ENCODE results near the gene PHF21A.
"Not testable (repeated sequence)": the region's sequence is repeated elsewhere in the genome, so short reads cannot be mapped to it uniquely, and the experiment has no call there.

PHF21A gene

DNA sequence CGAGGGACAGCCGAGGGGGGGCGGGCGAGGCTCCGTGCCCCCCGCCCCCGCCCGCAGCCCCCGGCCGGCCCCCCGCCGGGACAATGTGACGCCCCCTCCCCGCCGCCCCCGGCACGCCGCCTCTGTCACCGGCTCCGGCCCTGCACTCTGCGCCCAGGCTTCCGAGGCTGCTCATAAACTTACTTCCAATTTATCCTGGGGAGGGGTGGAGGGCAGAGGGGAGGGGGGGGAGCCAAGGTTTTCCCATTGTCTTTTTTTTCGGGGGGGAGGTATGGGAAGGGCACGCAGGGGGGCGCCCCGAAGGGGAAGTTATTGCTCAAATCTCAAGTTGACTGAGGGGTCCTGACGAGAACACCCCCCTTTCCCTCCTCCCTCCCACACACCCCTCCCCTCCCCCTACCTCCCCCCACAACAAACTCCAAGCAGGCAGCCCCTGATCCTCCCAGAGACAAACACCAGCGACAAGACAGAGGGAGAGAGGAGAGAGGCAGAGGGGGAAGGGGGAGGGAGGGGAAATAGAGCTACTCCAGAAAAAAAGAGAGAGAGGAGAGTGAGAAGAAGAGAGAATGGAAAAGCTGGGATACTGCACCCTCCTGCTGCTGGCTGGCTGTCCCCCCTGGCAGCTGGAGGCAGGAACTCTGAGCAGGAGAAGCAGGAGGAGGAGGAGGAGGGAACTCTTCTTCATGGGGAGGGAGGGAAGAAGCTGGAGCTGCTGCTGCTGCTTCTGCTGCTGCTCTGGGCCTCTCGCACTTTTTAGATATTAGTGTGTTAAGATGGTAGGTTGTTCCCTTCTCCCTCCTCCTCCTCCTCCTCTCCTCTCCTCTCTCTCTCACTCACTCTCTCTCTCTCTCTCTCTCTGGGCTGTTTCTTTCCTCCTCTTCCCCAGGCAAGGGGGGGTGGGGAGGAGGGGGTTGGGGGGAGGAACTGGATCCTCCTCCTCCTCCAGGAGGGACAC, 631 bp downstream of the PHF21A start:
- peak in 1 of 2 experiments; percentile 74 for DNase-seq

DNA sequence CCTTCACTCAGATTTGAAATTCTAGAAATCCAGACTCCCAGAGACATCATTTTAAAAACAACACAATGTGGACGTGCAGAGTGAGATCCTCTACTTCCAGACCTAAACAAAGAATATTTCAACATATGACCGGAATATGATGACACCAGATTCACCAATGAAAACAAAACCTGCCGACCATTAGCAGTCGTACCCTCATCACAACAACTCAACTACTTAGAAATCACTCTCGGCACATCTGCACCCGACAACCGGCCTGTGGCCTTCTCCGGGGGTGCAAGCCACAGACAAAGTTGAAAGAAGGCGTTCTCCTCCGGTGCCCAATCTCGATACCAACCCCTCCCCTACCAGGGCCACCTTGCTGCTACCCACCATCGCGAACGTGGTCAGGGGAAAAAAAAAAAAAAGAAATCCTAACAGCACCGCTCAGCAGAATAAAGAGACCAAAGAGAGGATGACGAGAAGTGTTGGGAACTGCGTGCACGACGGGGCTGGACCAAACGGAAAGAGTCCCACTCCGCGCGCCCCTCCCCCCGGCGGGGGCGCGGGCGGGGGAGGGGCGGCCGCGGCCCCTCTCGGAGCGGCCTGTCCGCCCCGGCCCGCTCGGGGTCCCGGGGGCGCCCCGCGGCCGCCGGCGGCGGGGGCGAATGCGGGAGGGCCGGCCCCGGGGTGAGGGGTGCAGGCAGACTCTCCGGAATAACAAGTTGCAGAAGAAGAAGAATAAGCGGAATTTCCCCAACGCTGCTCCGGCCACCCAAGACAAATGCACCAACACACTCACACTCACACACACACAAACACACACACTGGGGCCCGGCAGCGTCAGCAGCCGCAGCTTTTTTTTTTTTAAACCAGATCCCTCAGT, 1.7 kb downstream of the PHF21A start:
- DNase-seq: peak; percentile 75 to 81

- DNase-seq: peak; percentile 26 to 29
Measured at GRCh38 chr11:46118702-46119351, 2.4 kb downstream of the PHF21A start.

- peak; percentile 9 to 17 for DNase-seq
Measured at GRCh38 chr11:46117842-46118241, 3.4 kb downstream of the PHF21A start.

DNA sequence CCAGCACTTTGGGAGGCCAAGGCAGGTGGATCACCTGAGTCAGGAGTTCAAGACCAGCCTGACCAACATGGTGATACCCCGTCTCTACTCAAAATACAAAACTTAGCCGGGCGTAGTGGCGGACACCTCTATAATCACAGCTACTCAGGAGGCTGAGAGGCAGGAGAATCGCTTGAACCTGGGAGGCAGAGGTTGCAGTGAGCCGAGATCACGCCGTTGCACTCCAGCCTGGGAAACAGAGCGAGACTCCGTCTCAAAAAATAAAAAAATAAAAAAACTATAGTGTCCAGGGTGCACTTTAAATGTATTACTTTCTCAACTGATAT, 4.6 kb downstream of the PHF21A start:
- not testable (repeated sequence) for DNase-seq

GRCh38 chr11:46116007-46116711, 5.1 kb downstream of the PHF21A start:
- DNase-seq: no peak

DNA sequence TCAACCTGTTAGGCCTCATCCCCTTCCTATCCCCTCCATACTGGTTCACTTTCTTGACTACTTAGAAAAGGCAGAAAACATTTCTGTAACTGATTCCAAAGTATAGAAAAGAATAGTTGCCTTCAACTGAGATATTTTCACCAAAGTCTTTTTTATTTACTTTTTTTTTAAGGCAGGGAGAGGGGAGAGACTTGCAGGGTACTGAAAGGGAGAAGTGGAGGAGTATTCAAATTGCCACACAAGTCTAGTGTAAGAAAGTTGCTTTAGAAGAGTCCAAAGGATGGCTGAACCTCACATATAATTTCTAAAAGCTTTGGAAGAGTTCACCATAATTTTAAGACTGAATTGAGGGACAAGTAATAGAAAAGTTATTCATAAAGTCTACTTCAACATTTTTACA, 6.3 kb downstream of the PHF21A start:
- DNase-seq: peak; percentile 15 to 23

- no peak for DNase-seq
Measured at GRCh38 chr11:46114378-46114777, 6.9 kb downstream of the PHF21A start.

DNA sequence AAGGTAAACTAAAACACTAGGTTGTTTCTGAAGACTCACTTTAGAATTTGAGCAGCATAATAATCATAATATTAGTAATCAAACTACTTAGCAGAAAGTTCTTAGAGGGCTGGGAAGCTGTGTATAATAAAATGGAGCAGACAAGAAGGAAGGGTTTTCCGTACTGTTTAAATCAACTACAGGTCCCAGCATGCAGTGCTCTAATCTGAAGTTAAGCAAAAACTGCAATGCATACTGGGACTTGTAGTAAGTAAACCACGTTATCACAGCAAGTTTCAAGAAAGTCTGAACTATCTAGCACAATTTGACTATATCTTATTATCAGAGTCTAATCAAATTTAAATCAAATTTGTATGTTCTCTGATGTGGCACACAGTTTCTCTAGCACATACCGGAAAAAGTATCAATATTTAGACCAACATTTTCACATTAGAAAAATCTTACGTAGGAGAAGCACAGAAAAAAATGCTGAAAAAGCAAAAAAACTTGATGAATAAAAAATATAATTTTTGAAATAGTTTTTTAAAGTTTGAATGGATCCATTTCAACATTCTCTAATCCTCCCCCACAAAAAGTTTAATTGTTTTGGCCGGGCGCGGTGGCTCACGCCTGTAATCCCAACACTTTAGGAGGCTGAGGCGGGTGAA, 8.2 kb downstream of the PHF21A start:
- DNase-seq: peak; percentile 87 to 91

GRCh38 chr11:46108751-46109150, 12.5 kb downstream of the PHF21A start:
- DNase-seq: no peak

DNA sequence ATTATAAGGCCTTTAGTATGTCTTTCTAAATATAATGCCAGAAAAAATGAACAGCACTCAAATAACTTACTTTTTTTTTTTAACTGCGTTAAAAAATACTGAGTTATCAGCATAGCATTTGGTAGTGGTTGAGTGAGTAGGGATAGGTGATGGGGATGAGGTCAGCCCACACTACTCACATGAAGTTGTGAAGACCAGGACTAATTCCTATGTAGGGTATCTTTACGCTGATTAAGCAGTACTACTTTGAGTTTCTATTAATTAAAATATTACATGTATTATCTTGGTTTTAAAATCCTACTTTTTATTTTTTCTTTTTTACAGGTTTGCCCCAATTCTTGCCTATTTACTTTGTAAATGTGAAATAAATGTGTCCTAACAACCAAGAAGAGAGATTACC, 13.5 kb downstream of the PHF21A start:
- DNase-seq: no peak

- no peak for DNase-seq
Measured at GRCh38 chr11:46107408-46107718, 13.9 kb downstream of the PHF21A start.

GRCh38 chr11:46106530-46107407, 14.5 kb downstream of the PHF21A start:
- DNase-seq: no peak

- peak; percentile 8 to 34 for DNase-seq
Measured at GRCh38 chr11:46105926-46106325, 15.3 kb downstream of the PHF21A start.

DNA sequence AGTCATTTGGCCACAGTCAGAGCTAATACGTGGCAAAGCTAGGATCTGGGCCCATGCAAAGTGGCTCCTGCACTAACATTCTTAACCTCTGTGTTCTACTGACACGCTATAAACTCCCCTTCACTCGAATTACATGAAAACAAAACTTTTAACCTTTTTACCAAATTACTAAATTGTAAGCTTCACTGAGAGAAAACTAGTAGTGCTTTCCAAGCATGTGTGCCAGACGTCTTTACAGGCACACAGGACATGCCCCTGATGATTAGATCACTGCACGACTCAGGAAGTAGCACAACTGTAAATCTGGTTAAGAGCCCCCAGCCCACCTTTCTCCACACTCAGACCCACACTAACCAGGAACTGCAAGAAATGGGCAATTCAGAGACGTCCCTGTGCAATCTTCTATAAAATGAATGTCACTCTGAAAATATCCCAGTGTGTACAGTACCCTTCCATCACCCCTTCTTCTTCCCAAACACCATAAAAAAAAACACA, 16.1 kb downstream of the PHF21A start:
- DNase-seq: no peak

DNA sequence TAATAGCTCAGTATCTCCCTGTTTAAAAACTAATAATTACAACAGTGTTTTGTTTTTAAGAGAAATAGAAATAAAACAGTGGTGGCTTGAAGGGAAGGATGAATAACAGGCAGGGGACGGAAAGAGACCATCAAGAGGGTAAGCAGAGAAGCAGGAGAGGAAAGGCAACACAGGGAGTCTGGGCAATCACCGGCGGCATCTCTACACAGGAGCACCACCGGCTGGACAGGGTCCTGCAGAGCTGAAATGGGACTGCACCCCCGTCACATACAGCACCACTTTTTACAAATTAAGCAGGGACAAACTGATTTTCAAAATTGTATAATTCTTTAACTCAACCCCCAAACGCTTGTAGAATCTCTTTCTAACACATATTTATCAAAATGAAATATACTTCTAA, 18.4 kb downstream of the PHF21A start:
- DNase-seq: no peak

DNA sequence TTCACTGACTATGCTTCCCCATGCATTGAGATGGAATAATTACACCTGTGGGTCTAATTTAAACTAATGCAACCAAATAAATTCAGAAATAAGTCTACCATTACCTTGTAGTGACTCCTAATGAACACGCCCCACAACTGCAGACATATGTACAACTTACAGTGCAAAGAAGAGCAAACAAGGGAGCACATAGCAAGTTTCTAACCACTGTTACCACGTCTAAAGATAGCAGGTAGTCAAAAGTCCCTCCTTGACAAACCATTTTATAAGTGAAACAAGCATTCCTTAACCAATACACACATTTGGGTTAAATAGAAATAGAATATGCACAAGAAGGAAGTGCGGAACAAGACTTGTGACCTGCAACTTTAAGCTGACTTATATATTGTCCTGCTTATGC, 20.6 kb downstream of the PHF21A start:
- no peak for DNase-seq

- DNase-seq: peak in 1 of 2 experiments; percentile 6
Measured at GRCh38 chr11:46099963-46100316, 21.3 kb downstream of the PHF21A start.

DNA sequence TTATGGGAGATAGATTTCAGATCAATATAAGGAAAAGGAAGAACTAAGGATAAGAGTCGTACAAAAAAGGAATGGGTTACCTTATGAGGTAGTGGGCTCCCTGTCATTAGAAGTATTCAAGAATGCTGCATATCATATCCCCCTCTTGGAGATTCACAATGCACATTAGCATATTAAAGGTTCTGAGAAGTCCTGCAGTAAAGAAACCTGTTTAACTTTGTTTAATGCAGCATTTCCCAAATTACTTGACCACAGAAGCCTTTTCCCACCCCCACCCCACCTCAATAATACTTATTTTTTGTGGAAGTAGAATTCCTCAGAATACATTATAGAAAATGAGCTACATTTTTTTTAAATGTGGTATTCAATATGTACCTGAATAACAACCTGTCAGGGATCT, 30.9 kb downstream of the PHF21A start:
- no peak for DNase-seq

- no peak for DNase-seq
Measured at GRCh38 chr11:46079662-46080061, 41.6 kb downstream of the PHF21A start.

DNA sequence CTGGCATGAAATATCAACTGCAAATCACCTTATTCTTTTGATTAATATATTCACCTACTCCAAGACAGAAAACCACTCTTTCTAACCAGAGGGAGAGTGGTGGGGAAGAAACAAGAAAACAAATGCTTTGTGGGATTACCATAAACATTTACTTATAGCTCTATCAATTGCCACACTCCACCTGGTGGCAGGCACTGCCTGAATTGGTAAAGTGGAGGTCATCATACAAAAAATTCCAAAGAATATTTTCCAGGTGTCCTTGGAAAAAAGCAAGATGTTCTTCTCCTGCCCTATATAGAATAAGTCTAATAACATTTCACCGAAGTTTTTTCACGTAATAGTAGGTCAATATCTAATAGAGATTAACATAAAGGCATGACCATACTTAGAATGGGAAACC, 45.3 kb downstream of the PHF21A start:
- no peak for DNase-seq

All from AML-193 (cell line).